NCI-H146 treated with DMSO at 0.1 percent for 48 hours (cell line): Measurements from ENCODE around the gene RANBP9.

ENCODE experiments used
- DNase-seq: peaks from one replicate; lab custom pipeline; 2025; ENCODE audit not compliant: unreplicated experiment; lab: John Stamatoyannopoulos, UW

The RANBP9 gene

DNA sequence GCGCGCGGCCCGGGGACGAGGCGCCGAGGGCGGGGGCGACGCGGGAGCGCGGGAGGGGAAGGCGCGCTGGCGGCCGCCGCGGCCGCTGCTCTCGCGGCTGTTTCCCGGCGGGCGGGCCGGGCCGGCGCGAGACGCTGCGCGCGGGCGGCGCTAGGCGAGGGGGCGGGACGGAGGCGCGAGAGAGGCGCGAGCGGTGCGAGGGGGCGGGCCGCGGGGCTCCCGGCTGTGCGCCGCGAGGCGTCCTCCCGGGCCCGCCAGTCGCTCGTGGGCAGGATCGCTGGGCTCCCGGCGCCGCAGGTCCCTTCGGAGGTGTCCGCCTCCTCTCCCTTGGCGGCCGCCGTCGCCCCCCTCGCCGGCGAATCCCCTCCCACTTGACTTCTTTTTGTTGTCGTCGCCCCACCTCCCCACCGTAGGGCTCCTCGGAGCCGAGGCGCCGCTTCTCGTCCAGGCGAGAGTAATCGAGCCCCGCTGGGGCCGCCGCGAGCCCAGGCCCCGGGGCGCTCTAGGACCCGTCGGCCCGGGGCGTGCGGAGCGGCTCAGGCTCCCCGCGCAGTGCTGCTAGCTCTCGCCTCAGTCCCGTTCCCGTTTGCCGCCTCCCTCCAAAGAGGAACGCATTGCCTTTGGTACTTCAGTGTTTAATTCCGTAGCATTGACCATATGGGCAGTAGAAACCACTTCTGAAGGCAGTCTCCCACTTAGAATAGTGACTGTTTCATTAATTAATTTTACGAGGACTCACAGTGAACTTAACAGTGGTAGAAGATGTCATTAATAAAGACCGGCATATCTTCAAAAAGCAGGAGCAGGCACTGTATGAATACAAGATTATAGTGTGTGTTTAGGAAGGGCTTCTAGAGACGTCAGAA, at the start of gene RANBP9:
RANBP9 (minus strand) TSS at position 103 of the 866 bp plus-strand sequence. CDS start 330 bp downstream, outside the sequence.
- peak; percentile 76 for DNase-seq

GRCh38 chr6:13760307-13761304, 49.0 kb upstream of the RANBP9 start:
- DNase-seq, result no peak

- DNase-seq, result no peak
Measured at GRCh38 chr6:13759025-13759424, 47.4 kb upstream of the RANBP9 start.

- DNase-seq, result no peak
Measured at GRCh38 chr6:13754644-13755043, 43.0 kb upstream of the RANBP9 start.

GRCh38 chr6:13743736-13744127, 32.1 kb upstream of the RANBP9 start:
- no peak for DNase-seq

DNA sequence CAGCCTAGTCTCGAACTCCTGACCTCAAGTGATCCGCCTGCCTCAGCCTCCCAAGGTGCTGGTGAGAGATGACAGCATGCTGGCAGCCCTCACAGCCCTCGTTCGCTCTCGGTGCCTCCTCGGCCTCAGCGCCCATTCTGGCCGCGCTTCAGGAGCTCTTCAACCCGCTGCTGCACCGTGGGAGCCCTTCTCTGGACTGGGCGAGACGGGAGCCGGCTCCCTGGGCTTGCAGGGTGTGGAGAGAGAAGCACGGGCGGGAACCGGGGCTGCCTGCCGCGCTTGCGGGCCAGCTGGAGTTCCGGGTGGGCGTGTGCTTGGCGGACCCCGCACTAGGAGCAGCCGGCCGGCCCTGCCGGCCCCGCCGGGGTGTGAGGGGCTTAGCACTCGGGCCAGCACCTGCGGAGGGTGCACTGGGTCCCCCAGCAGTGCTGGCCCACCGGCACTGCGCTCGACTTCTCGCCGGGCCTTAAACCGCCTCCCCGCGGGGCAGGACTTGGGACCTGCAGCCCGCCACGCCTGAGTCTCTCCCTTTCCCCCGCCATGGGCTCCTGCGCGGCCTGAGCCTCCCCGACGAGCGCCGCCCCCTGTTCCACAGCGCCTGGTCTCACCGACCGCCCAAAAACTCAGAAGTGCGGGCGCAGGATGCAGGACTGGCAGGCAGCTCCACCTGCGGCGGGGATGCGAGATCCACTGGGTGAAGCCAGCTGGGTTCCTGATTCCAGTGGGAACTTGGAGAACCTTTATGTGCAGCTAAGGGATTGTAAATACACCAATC, 31.5 kb upstream of the RANBP9 start:
- DNase-seq, result no peak

DNA sequence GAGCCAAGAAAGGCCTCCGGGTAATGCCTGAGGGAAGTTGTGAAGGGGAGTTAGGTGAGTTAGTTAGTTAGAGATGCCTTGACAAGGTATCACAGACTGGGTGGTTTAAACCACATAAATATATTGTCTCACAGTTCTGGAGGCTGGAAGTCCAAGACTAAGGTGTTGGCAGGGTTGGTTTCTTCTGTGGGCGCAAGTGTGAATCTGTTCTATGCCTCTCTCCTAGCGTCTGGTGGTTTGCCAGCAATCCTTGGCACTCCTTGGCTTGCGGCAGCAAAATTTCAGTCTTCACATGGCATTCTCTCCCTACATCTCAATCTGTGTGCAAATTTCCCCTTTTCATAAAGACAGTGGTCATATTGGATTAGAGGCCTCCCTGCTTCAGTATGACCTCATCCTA, 29.7 kb upstream of the RANBP9 start:
- no peak for DNase-seq

GRCh38 chr6:13735031-13735430, 23.4 kb upstream of the RANBP9 start:
- DNase-seq, result no peak

- peak; percentile 17 for DNase-seq
Measured at GRCh38 chr6:13733178-13733887, 21.7 kb upstream of the RANBP9 start.

DNA sequence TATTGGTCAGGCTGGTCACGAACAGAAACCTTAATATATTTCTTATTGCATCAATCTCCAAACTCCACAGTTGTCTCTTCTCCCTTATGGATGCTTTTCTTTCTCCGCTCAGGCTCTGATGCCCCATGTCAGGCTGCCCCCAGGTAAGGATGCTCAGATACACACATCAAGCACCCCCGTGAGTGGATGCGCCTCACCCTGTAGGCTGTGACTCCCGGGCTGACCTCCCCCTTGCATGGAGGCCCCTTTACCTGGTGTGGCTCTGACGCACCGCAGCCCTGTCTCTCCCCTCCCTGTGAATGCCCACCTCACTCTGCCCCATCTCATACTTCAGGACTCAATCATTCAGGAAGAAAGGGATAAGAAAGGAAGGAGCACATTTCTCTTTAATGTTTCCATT, 19.1 kb upstream of the RANBP9 start:
- DNase-seq, result no peak

DNA sequence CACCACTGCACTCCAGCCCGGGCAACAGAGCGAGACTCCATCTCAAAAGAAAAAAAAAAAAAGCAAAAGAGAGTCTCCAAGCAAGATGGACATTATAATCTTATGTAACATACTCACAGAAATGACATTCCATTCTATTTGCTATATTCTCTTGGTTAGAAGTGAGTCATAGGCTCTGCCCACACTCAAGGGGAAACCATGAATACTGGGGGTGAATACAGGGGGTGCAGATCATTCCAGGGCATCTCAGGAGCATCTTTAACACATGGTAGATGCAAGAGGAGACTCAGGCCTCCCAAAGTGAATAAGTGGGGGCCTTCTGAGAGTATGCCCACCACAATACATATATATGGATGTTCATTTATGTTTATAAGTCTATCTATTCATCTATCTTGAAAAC, 18.3 kb upstream of the RANBP9 start:
- DNase-seq, result no peak

DNA sequence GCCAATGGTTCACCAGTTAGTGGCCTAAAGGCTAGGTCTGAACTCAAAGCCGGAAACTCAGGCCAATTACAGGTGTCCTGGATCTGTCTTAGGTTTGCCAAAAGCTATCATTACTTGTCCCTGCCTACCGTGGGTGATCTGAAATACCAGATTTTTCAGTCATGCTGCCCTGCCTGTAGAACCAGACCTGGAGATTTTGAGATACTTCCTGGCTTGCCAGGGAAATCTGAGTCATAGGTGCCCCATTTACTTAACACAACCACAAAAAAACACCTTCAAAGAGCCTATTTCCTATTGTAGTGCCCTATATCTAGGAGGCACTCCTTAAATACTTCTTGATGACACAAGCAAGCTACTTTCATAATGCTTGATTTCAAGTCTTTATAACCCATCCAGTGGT, 13.9 kb upstream of the RANBP9 start:
- no peak for DNase-seq

DNA sequence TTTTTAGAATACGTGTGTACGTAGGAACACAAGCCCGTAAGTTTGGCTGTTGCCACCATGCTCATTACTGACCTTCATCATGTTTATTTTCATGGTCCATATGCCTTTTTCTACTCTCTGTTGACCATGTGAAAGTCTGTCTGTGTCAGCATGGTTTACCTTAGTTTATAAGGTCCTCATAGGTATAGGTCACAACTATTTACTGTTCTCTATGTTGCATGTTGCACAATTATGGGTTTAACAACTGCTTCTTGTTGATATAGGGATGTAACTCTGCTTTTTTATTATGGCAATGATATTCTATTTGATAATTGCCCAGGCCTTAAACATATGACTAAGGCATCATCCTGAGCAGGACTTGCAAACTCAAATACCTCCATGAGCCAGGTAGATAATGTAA, 13.4 kb upstream of the RANBP9 start:
- no peak for DNase-seq

DNA sequence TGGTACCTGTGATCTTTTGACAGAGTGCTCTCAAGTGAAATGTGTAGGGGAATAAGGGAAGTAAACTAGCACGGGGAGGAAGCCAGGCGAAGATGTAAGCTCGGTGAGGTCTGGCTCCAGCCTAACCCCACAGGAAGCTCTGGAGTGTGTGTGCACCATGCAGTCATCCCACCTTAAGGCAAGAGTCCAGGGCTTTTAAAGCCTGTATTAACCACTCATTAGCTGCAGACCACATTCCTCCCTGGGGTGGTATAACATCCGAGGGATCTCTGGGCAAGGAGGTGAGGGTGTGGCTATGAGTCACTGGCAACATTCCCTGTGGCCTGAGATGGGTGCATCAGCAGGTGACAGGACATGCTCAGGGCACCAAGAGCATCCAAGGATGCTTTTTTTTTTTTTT, 12.5 kb upstream of the RANBP9 start:
- no peak for DNase-seq

DNA sequence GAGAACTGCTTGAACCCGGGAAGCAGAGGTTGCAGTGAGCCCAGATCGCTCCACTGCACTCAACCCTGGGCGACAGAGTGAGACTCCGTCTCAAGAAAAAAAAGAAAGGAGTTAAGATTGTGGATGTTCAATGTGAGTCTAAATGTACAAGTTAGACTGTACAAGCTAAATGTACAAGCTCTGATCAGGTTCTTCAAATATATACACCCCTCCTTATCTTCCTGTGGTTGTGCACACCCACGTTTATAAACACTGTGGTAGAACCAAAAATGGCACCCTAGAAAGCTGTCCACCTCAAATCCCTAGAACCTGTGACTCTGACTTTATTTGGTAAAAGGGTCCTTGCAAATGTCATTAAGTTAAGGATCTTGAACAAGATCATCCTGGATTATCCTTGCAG, 11.2 kb upstream of the RANBP9 start:
- DNase-seq, result no peak

DNA sequence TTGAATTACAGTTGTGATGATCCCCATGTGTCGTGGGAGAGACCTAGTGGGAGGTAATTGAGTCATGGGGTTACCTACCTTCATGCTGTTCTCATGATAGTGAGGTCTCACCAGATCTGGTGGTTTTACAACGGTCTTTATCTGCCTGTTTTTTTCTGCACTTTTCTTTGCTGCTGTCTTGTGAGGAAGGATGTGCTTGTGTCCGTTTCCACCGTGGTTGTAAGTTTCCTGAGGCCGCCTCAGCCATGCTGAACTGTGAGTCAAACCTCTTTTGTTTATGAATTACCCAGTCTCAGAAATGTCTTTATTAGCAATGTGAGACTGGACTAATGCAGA, 6.5 kb upstream of the RANBP9 start:
- DNase-seq, result no peak

GRCh38 chr6:13716955-13717295, 5.3 kb upstream of the RANBP9 start:
- no peak for DNase-seq

- DNase-seq, result no peak
Measured at GRCh38 chr6:13716225-13716954, 4.8 kb upstream of the RANBP9 start.

- no peak for DNase-seq
Measured at GRCh38 chr6:13715444-13715883, 3.8 kb upstream of the RANBP9 start.

DNA sequence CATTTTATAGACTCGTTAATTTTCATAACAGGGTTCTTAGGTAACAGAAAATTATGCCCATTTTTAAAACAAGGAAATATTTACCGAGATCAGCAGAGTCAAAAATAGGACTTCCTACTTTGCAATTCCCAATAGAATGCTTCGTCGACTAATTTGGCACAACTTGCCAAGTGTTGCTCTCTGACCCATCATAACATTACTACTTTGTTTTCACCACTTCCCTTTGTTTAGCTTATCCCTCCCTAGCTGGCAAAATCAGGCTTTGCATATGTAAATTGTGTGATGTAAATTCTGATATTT, 914 bp upstream of the RANBP9 start:
- DNase-seq, result peak; percentile 29
